Measurements from ENCODE around the gene PAX7.

Gene PAX7

GRCh38 chr1:18727956-18728355, 97.3 kb downstream of the PAX7 start:
- H3K27ac Mint-ChIP-seq: no peak overlapping the region
- no peaks in the 10 kb centered on the region for H3K9me3 Mint-ChIP-seq
- no peaks in the 10 kb centered on the region for H3K36me3 Mint-ChIP-seq (ENCODE audit: low read depth)
- H3K27me3 Mint-ChIP-seq (ENCODE audit: low read depth): peaks cover 56% of the 10 kb centered on the region
- no peak overlapping the region for H3K4me3 Mint-ChIP-seq
- no peaks in the 10 kb centered on the region for H3K4me1 Mint-ChIP-seq (ENCODE audit: low read depth)

GRCh38 chr1:18730321-18730720, 99.7 kb downstream of the PAX7 start:
- Mint-ChIP-seq H3K4me1 (ENCODE audit: low read depth) (no peaks in the 10 kb centered on the region), H3K27me3 (ENCODE audit: low read depth) (peaks cover 45% of the 10 kb centered on the region), H3K4me3 (no peak overlapping the region), H3K36me3 (ENCODE audit: low read depth) (no peaks in the 10 kb centered on the region), H3K9me3 (no peaks in the 10 kb centered on the region), H3K27ac (no peak overlapping the region)

- H3K9me3 Mint-ChIP-seq: no peaks in the 10 kb centered on the region
- H3K4me3 Mint-ChIP-seq: no peak overlapping the region
- no peak overlapping the region for H3K27ac Mint-ChIP-seq
- no peaks in the 10 kb centered on the region for H3K36me3 Mint-ChIP-seq (ENCODE audit: low read depth)
- H3K4me1 Mint-ChIP-seq (ENCODE audit: low read depth): no peaks in the 10 kb centered on the region
- H3K27me3 Mint-ChIP-seq (ENCODE audit: low read depth): peaks cover 37% of the 10 kb centered on the region
Observed at GRCh38 chr1:18731148-18731547, 100.5 kb downstream of the PAX7 start.

DNA sequence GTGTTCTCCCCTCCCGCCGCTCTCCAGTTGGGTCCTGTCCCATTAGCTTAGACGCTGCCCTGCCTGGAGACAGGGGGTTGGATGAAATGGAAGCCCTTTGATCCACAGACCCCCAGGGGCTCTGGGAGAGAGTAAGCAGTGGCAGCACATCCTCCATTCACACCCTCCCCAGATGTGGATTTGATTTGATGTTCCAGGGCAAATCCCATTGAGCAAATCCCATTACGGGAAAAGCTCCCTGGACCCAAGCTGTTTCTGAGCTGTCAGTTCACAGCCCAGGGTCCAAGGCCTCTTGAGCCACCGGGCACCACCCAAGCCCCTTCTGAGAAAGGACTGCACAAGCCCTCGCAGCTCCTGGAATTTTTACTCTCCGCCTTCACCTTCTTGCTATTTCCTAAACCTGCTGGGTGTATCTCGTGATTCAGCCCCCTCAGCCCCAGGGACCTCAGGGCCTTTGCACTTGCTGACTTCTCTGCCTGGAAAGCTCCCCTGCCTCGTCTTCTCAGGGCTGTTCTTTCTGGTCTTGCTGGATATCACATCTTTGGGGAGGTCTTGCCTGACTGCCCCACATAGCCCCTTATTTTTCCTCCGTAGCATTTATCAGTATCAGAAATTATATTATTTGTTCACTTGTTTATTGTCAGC, 101.1 kb downstream of the PAX7 start:
- H3K9me3 Mint-ChIP-seq: no peaks in the 10 kb centered on the region
- no peaks in the 10 kb centered on the region for H3K4me1 Mint-ChIP-seq (ENCODE audit: low read depth)
- no peaks in the 10 kb centered on the region for H3K36me3 Mint-ChIP-seq (ENCODE audit: low read depth)
- no peak overlapping the region for H3K27ac Mint-ChIP-seq
- H3K27me3 Mint-ChIP-seq (ENCODE audit: low read depth): peaks cover 32% of the 10 kb centered on the region
- H3K4me3 Mint-ChIP-seq: no peak overlapping the region

DNA sequence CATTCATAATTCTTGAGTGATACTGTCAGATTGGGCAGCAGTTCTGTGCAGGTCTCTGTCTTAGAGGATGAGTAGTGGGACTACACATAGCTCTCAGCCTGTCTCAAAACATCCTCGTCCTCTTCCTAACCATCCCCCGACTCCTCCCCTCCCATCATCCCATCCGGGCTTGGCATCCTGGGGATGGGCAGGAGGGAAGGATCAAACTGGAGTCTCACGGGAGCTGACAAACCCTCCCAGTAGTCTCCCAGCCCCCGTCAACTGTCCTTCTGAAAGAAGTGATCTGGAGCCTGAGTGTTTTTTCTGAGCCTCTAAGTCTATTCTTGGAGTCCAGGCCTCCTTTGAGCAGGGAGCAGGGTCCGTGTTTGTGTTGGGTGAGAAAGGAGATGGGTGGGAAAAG, 102.0 kb downstream of the PAX7 start:
- Mint-ChIP-seq H3K4me3 (no peak overlapping the region), H3K27ac (no peak overlapping the region), H3K36me3 (ENCODE audit: low read depth) (no peaks in the 10 kb centered on the region), H3K9me3 (no peaks in the 10 kb centered on the region), H3K27me3 (ENCODE audit: low read depth) (peaks cover 22% of the 10 kb centered on the region), H3K4me1 (ENCODE audit: low read depth) (no peaks in the 10 kb centered on the region)

DNA sequence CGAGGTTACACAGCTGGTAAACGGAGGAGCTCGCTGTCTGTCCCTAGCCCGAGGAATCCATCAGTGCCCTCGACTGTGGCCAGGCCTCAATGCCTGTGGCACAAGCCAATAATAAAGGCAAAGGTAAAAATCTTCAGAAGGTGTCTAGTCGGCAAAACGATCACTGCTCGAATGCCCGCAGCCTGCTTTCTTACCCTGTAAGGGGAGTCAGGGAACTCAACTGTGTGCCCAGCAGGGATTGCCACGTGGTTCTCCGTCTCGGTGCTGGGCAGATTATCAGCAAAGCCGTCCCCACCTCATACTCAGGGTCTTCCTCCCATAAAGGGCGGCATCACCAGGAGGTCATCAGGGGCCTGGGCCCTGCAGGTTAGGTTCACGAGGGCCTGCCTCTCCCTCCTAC, 103.4 kb downstream of the PAX7 start:
- no peaks in the 10 kb centered on the region for H3K36me3 Mint-ChIP-seq (ENCODE audit: low read depth)
- H3K9me3 Mint-ChIP-seq: no peaks in the 10 kb centered on the region
- no peak overlapping the region for H3K4me3 Mint-ChIP-seq
- H3K27ac Mint-ChIP-seq: no peak overlapping the region
- no peaks in the 10 kb centered on the region for H3K4me1 Mint-ChIP-seq (ENCODE audit: low read depth)
- peaks cover 18% of the 10 kb centered on the region for H3K27me3 Mint-ChIP-seq (ENCODE audit: low read depth)

- Mint-ChIP-seq H3K9me3 (no peaks in the 10 kb centered on the region), H3K4me3 (no peak overlapping the region), H3K27ac (no peak overlapping the region), H3K27me3 (ENCODE audit: low read depth) (peaks cover 15% of the 10 kb centered on the region), H3K4me1 (ENCODE audit: low read depth) (no peaks in the 10 kb centered on the region), H3K36me3 (ENCODE audit: low read depth) (no peaks in the 10 kb centered on the region)
Observed at GRCh38 chr1:18734461-18735223, 104.0 kb downstream of the PAX7 start.

- Mint-ChIP-seq H3K9me3 (no peaks in the 10 kb centered on the region), H3K27me3 (ENCODE audit: low read depth) (peaks cover 15% of the 10 kb centered on the region), H3K4me3 (no peak overlapping the region), H3K36me3 (ENCODE audit: low read depth) (no peaks in the 10 kb centered on the region), H3K27ac (no peak overlapping the region), H3K4me1 (ENCODE audit: low read depth) (no peaks in the 10 kb centered on the region)
Observed at GRCh38 chr1:18735224-18735997, 104.8 kb downstream of the PAX7 start.

DNA sequence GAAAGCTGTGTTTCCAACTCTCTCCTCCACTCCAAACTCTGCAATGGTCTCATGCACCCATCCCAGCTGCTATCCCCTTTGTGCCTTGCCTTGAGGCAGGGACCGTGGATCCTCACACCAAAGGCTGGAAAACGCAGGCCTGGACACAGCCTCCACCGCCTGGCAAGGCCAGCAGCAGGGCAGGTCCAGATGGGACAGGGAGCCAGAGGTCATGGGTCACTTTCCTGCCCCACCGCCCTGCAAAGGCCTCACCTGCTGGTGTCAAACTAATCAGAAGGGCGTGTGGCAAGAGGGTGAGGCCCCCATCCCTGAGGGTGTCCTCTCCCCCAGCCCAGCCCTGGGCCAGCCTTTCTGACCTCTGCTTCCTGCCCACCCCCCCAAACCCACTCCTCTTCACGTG, 106.3 kb downstream of the PAX7 start:
- Mint-ChIP-seq H3K27ac (no peak overlapping the region), H3K4me1 (ENCODE audit: low read depth) (no peaks in the 10 kb centered on the region), H3K36me3 (ENCODE audit: low read depth) (no peaks in the 10 kb centered on the region), H3K9me3 (no peaks in the 10 kb centered on the region), H3K4me3 (no peak overlapping the region), H3K27me3 (ENCODE audit: low read depth) (peaks cover 12% of the 10 kb centered on the region)

DNA sequence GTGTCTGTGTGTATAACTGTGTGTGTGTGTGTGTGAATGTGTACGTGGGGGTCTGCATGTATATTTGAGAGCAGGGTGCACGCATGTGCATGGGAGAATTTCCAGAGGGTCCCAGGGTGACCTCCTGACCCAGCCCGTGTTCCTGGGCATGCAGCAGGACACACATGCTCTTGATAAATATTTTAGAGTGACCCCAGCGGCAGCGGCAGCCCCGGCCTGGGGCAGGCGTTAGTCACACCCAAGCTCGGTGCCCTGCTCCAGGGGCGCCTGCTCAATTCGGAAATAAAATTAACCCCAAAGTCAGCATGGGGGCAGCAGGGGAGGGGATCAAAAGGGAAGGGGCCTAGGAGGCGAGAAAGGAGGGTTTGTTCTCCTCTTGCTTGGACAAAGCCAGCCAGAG, 107.5 kb downstream of the PAX7 start:
- no peak overlapping the region for H3K27ac Mint-ChIP-seq
- H3K36me3 Mint-ChIP-seq (ENCODE audit: low read depth): no peaks in the 10 kb centered on the region
- H3K9me3 Mint-ChIP-seq: no peaks in the 10 kb centered on the region
- no peak overlapping the region for H3K4me3 Mint-ChIP-seq
- peaks cover 3% of the 10 kb centered on the region for H3K27me3 Mint-ChIP-seq (ENCODE audit: low read depth)
- no peaks in the 10 kb centered on the region for H3K4me1 Mint-ChIP-seq (ENCODE audit: low read depth)

DNA sequence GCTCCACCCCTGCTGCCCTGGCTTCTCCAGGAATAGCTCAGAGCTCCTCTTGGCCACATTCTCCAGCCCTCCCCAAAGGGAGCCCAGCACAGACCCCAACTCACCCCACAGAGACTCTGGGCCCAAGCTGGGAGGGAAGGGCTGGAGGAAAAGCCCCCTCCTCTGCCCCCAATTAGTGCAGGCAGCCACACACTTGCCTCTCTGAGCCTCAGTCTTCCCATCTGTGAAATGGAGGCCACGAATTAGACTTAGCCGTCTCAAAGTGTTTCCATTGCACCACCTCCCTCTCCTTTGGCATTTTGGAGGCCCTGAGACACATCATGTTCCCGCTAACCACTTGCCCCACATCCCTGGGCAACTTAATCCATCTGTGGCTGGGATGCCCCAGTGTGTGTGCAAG, 108.0 kb downstream of the PAX7 start:
- no peaks in the 10 kb centered on the region for H3K4me1 Mint-ChIP-seq (ENCODE audit: low read depth)
- no peak overlapping the region for H3K4me3 Mint-ChIP-seq
- no peaks in the 10 kb centered on the region for H3K36me3 Mint-ChIP-seq (ENCODE audit: low read depth)
- no peaks in the 10 kb centered on the region for H3K27me3 Mint-ChIP-seq (ENCODE audit: low read depth)
- H3K27ac Mint-ChIP-seq: no peak overlapping the region
- no peaks in the 10 kb centered on the region for H3K9me3 Mint-ChIP-seq

- no peaks in the 10 kb centered on the region for H3K27me3 Mint-ChIP-seq (ENCODE audit: low read depth)
- H3K9me3 Mint-ChIP-seq: no peaks in the 10 kb centered on the region
- H3K4me1 Mint-ChIP-seq (ENCODE audit: low read depth): no peaks in the 10 kb centered on the region
- H3K36me3 Mint-ChIP-seq (ENCODE audit: low read depth): no peaks in the 10 kb centered on the region
- no peak overlapping the region for H3K4me3 Mint-ChIP-seq
- H3K27ac Mint-ChIP-seq: no peak overlapping the region
Observed at GRCh38 chr1:18739408-18739807, 108.8 kb downstream of the PAX7 start.

DNA sequence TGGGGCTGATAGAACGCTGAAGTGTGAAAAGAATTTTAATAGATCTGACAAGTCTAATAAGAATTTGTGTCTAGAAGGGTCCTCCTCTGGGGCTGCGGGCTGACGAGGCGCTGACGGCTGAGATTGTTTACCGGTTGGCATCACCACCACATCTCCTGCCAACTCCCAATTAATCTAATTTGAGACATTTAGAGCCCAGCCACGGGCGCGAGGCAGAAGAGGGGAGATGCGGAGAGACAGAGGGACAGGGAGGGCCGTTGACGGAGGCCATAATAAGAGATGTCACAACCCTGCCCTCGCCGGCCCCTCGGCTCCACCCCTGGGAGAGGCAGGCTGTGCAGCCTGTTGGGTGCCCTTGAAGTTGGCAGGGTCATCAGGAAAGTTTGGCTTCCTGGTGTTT, 109.3 kb downstream of the PAX7 start:
- Mint-ChIP-seq H3K4me3 (no peak overlapping the region), H3K27me3 (ENCODE audit: low read depth) (no peaks in the 10 kb centered on the region), H3K9me3 (no peaks in the 10 kb centered on the region), H3K27ac (no peak overlapping the region), H3K36me3 (ENCODE audit: low read depth) (no peaks in the 10 kb centered on the region), H3K4me1 (ENCODE audit: low read depth) (no peaks in the 10 kb centered on the region)

DNA sequence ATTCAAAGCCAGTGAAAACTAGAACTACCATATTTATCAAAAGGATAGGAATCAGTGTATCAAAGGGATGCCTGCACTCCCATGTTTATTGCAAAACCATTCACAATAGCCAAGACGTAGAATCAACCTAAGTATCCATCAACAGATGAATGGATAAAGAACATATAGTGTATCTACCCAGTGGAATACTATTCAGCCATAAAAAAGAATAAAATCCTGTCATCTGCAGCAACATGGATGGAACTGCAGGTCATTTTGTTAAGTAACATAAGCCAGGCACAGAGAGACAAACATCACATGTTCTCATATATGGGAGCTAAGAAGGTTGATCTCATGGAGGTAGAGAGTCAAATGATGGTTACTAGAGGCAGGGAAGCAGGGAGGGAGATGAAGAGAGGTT, 110.0 kb downstream of the PAX7 start:
- Mint-ChIP-seq H3K4me1 (ENCODE audit: low read depth) (no peaks in the 10 kb centered on the region), H3K4me3 (no peak overlapping the region), H3K36me3 (ENCODE audit: low read depth) (no peaks in the 10 kb centered on the region), H3K9me3 (no peaks in the 10 kb centered on the region), H3K27me3 (ENCODE audit: low read depth) (no peaks in the 10 kb centered on the region), H3K27ac (no peak overlapping the region)

DNA sequence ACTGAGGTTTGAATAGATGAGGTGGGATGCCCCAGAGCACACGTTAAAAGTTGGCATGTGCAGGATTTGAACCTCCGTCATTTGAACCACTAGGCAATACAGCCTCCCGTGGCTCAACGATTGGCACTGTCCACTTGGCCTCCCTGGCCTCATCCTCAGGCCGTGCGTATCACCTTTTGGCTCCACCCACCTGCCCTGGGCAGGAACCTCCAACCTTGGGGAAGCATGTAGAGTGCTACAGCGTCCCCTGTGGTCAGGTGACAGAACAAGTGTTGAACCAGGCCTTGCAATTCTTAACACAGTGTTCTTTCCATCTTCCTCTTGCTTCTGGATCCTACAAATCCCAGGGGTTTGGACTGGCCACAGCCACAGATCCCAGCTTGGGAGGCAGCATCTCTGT, 112.6 kb downstream of the PAX7 start:
- Mint-ChIP-seq H3K27ac (no peak overlapping the region), H3K36me3 (ENCODE audit: low read depth) (no peaks in the 10 kb centered on the region), H3K9me3 (no peaks in the 10 kb centered on the region), H3K27me3 (ENCODE audit: low read depth) (no peaks in the 10 kb centered on the region), H3K4me1 (ENCODE audit: low read depth) (no peaks in the 10 kb centered on the region), H3K4me3 (no peak overlapping the region)

Data from T-helper 1 cell treated with Interleukin-12 subunit alpha and Interleukin-12 subunit beta and Interleukin-4 antibody, amounts not matched to agents 30 μg/mL and 1 μg/mL, for 36 hours (primary cell).